Fibroblast of mammary gland (primary cell): ENCODE measurements around the gene MUC6.

Experiments
- DNase-seq: peaks from one replicate; pipeline ENCODE4 v3.0.0-alpha.2; 2010; ENCODE audit warnings: low read depth
- H3K4me3 ChIP-seq: 2 replicates; pipeline ENCODE4 v1.5.1; 2011; ENCODE audit warnings: low read depth, mild to moderate bottlenecking, low read length, moderate library complexity; ENCODE audit not compliant: control insufficient read depth
- TF ChIP-seq, protein P1 (sequence below): conservative IDR thresholded peaks from 2 replicates; pipeline ENCODE4 v1.5.1; 2011; ENCODE audit warnings: low read depth, low read length, inconsistent platforms; ENCODE audit not compliant: control insufficient read depth, insufficient read depth

MUC6 gene

DNA sequence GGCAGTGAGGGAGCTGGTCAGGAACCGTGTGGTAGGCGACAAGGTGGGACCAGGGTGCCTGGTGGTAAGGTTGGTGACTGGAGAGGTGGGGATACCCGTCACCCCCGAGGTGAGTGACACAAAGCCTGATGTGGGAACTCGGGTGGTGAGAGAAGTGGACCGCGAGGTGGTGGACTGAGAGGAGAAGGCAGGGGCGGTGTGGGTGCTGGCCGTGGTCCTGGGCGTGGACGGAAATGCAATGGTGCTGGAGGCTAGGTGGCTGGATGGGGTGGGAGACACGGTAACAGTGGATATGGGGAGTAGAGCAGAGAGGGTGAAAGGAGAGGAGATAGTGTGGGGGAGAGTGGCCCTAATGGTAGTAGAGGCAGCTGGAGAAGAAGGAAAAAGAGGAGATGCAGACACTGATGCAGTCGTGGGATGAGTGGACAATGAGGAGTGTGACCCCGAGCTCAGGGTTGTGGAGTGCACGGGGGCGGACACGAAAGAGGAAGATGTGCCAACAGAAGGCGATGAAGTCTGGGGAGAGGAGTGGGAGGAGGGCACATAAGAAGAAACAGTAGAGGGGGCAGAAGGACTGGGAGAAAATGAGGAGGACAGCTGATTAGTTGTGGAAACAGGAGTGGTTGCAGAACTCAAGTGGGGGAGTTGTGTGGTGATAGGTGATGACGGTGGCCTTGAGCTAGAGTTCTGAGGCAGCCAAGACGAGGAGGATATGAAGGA is 20.5 kb downstream of the MUC6 start:
- no peak overlapping the region for H3K4me3 ChIP-seq
- DNase-seq = no peak
- TF ChIP-seq, protein P1, sequence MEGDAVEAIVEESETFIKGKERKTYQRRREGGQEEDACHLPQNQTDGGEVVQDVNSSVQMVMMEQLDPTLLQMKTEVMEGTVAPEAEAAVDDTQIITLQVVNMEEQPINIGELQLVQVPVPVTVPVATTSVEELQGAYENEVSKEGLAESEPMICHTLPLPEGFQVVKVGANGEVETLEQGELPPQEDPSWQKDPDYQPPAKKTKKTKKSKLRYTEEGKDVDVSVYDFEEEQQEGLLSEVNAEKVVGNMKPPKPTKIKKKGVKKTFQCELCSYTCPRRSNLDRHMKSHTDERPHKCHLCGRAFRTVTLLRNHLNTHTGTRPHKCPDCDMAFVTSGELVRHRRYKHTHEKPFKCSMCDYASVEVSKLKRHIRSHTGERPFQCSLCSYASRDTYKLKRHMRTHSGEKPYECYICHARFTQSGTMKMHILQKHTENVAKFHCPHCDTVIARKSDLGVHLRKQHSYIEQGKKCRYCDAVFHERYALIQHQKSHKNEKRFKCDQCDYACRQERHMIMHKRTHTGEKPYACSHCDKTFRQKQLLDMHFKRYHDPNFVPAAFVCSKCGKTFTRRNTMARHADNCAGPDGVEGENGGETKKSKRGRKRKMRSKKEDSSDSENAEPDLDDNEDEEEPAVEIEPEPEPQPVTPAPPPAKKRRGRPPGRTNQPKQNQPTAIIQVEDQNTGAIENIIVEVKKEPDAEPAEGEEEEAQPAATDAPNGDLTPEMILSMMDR = no peak

DNA sequence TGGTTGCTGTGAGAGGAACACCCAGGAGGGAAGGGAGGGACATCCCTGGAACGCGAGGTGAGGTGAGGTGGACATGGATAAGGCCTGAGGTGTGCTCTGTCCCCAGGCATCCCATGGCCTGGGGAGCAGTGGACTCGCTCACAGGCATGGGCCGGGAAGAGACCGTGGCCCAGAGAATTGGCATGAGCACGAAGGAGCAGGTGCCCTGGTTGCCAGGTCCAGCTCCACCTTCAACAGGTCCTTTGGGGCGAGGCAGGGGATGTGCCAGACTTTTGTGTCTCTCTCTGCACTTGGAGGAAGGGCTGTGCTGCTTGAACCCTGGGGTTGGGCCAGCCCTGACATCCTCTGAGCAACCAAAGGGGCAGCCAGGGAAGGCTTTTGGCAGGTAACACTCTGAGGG is 21.5 kb downstream of the MUC6 start:
- no peak for DNase-seq
- H3K4me3 ChIP-seq = no peak overlapping the region
- TF ChIP-seq, protein P1 = no peak

DNA sequence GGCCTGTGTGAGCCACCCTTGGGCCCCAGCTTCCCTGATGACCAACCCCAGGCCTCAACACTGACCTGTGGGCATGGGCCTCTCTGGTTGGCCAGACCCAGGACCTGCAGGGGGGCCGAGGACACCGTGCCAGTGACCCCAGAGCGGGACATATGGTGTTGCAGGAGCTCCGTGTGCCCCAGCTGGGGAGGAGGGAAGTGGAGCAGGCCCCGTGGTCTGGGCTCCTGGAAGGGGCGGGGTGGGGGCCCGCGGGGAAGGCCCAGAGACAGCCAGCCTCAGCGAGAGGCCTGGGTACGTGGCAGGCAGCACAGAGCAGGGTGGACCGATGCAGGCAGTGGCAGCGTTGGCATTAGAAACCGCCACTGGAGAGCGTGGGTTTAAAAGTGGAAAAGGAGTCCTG is 22.2 kb downstream of the MUC6 start:
- no peak overlapping the region for H3K4me3 ChIP-seq
- TF ChIP-seq, protein P1 = no peak
- no peak for DNase-seq

DNA sequence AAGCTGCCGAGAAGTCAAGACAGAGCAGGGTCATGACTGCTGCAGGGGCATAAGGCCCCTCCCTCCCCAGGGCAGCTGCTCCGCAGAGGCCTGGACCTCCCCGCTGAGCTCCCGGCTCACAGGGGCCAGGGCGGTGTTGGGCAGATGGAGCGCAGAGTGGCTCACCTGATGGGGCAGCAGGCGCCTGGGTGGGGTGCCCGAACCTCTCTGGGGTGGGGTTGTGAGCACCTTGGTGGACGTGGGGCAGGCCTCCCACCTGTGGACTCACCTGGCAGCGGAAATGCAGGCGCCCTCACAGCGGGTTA is 22.9 kb downstream of the MUC6 start:
- no peak overlapping the region for H3K4me3 ChIP-seq
- DNase-seq = no peak
- TF ChIP-seq, protein P1 = no peak

DNA sequence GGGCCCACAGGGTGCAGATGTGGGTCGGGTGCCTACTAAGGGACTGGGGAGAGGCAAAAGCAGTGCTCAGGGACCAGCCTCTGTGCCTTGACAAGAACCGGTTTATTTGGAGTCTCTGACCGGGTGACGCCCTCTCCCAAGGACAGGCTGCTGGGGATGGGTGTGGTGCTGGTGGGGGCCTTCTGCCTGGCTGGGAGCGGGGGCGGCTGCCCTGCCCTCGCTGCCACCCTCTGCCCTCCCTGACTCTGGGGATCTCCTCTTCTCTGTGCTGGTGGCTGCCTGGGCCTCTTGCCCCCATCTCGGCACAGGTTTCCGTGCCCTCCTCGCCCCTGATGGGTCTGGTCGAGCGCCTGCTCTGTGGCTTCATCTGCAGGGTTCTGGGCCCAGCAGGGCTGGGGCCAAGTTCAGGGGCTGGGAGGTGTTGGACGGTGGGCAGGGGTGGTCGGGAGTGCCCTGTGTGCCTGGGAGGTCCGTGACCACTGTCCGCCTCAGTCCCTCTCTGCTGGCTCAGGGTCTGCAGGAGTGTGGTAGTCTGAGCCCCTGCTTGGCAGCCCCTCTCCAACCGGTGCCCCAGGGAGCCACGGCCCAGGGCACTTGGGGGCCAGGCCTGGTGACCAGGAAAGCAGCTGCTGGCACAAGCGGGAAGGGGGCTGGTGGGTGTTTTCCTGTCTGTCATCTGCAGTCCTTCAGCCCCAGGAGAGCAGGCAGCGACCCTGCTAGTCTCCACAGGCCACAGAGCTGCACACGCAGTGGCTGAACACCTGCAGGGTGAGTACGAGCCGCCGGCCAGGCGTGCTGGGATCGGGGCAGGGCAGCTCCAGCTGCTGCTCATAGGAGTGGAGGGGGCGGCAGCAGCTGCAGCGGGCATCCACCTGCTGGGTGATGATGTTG is 23.5 kb downstream of the MUC6 start:
- TF ChIP-seq, protein P1 = no peak
- DNase-seq = no peak
- H3K4me3 ChIP-seq = no peak overlapping the region

DNA sequence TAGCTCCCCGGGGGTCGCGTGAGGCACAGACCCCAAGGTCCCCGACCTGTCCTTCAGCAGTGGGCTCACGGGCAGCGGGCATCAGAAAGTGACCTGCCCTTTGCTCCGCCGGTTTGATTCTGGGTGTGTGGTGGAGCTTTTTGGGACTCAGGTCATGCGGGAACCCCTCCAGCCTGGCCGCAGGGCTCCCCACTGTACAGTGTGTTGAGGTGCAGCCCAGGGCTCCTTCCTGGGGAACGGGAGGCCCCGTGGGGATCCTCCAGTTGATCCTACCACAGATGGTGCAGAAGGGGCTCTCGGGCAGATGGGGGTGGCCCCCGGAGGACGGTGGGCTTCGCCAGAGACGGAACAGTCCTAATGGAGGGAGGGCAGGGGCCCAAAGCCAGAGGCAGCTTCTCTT is 24.2 kb downstream of the MUC6 start:
- TF ChIP-seq, protein P1 = no peak
- no peak overlapping the region for H3K4me3 ChIP-seq
- no peak for DNase-seq
